ENCODE data around the gene KCNA3. TPM values are rescaled to one million over a fixed set of nuclear protein-coding genes. Genes with fewer than 3 reads are reported as not detected.

Gene KCNA3
- total RNA-seq, 2 donors from 2014 or later, result 0.62 to 0.91 TPM

DNA sequence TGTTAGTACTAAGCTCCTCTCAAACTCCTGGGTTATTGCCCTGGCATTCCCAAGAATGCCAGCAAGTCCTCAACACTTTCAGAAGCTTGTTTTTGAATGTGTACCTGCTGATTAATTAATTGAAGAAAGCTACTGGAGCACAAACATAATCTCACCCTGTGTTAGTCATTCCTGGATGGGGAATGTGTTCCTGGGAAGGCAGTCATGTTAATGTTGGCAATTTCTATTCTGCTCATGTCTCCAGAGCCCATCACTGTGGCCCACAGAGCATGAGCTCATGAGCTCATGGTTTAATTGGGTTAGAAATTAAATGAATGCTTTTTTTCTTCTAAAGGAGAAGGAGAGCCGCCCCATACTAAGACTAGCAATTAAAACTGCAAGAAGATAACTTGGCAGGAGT lies 31.9 kb upstream of the KCNA3 start:
- intact Hi-C loops (cut with DNase I), result no loop called here
- no peaks in the 10 kb centered on the region for H3K9me3 ChIP-seq
- DNase-seq (ENCODE audit: low spot score), result no peak
- TF ChIP-seq POLR2A (IDR thresholded peaks at IDR 0.05), result no peak
- no peak for TF ChIP-seq POLR2AphosphoS5 (IDR thresholded peaks at IDR 0.05)
- TF ChIP-seq, protein P1, sequence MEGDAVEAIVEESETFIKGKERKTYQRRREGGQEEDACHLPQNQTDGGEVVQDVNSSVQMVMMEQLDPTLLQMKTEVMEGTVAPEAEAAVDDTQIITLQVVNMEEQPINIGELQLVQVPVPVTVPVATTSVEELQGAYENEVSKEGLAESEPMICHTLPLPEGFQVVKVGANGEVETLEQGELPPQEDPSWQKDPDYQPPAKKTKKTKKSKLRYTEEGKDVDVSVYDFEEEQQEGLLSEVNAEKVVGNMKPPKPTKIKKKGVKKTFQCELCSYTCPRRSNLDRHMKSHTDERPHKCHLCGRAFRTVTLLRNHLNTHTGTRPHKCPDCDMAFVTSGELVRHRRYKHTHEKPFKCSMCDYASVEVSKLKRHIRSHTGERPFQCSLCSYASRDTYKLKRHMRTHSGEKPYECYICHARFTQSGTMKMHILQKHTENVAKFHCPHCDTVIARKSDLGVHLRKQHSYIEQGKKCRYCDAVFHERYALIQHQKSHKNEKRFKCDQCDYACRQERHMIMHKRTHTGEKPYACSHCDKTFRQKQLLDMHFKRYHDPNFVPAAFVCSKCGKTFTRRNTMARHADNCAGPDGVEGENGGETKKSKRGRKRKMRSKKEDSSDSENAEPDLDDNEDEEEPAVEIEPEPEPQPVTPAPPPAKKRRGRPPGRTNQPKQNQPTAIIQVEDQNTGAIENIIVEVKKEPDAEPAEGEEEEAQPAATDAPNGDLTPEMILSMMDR (IDR thresholded peaks at IDR 0.05), result no peak
- H3K4me1 ChIP-seq (replicated peaks), result no peaks in the 10 kb centered on the region
- no peak overlapping the region for H3K27ac ChIP-seq
- H3K4me3 ChIP-seq, result no peak overlapping the region
- WGBS, result 88% methylated on average over 1 of the region's 1 CpG
- no peaks in the 10 kb centered on the region for H3K36me3 ChIP-seq
- no peaks in the 10 kb centered on the region for H3K27me3 ChIP-seq (replicated peaks; ENCODE audit: insufficient read depth)

DNA sequence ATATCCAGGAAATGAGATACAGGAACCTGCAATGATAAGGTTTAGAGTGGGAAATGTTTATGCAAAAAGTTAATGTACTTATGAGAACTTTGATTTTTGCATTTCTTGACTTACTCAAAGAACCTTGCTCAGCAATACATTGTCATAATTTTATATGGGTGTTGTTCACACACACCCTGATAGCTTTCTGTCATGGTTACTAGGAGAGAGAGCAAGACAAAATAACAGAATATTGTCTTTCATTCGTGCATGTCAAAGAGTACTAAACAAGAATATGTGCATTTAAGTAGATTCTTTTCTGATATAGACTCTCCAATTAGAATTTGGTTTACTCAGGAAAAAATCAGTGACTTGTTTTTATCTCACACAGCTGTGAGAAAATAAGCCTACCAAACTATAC lies 27.5 kb upstream of the KCNA3 start:
- no peak for DNase-seq (ENCODE audit: low spot score)
- Histone ChIP-seq H3K9me3 (no peaks in the 10 kb centered on the region), H3K4me3 (no peak overlapping the region), H3K27me3 (replicated peaks; ENCODE audit: insufficient read depth) (no peaks in the 10 kb centered on the region), H3K27ac (no peak overlapping the region), H3K36me3 (no peaks in the 10 kb centered on the region), H3K4me1 (replicated peaks) (no peaks in the 10 kb centered on the region)
- intact Hi-C loops (cut with DNase I), result no loop called here
- WGBS, result 74% methylated on average over 1 of the region's 1 CpG
- TF ChIP-seq POLR2A (IDR thresholded peaks at IDR 0.05) (no peak), POLR2AphosphoS5 (IDR thresholded peaks at IDR 0.05) (no peak)
- TF ChIP-seq, protein P1 (IDR thresholded peaks at IDR 0.05), result no peak

DNA sequence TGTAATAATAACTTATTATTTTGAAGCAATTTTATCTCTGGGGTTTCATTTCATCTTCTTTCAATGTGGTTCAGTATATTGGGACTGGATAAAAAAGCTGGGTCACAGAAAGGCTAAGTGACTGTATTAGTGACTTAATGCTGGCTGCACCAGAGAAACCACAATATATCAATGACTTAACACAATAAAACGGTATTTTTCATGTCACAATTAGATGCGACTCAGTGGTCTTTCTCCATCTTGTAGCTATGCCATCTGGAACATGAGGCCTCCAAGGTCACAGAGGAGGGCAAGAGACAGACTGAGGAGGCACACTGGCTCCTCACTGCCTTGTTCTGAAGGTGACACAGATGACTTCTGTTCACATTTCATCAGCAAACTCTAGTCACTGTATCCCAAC lies 26.0 kb upstream of the KCNA3 start:
- H3K36me3 ChIP-seq, result no peaks in the 10 kb centered on the region
- whole genome bisulfite sequencing, result 82% methylated on average over 2 of the region's 2 CpGs
- no peaks in the 10 kb centered on the region for H3K4me1 ChIP-seq (replicated peaks)
- H3K27ac ChIP-seq, result no peak overlapping the region
- DNase-seq (ENCODE audit: low spot score), result no peak
- H3K9me3 ChIP-seq, result no peaks in the 10 kb centered on the region
- intact Hi-C loops (cut with DNase I), result no loop called here
- no peak overlapping the region for H3K4me3 ChIP-seq
- H3K27me3 ChIP-seq (replicated peaks; ENCODE audit: insufficient read depth), result no peaks in the 10 kb centered on the region
- TF ChIP-seq POLR2A (IDR thresholded peaks at IDR 0.05) (no peak), POLR2AphosphoS5 (IDR thresholded peaks at IDR 0.05) (no peak)
- TF ChIP-seq, protein P1 (IDR thresholded peaks at IDR 0.05), result no peak

DNA sequence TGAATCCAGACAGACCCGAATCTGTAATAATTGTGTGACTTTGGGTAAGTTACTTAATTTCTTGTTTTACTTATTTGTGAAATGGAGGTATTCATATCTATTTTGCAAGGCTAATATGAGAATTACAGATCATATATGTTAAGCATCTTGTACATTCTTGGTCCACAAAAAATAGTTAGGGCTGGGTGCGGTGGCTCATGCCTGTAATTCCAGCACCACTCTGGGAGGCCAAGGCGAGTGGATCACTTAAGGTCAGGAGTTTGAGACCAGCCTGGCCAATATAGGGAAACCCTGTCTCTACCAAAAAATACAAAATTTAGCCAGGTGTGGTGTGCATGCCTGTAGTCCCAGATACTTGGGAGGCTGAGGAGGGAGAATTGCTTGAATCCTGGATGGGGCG lies 22.9 kb upstream of the KCNA3 start:
- TF ChIP-seq POLR2A (IDR thresholded peaks at IDR 0.05) (no peak), POLR2AphosphoS5 (IDR thresholded peaks at IDR 0.05) (no peak)
- TF ChIP-seq, protein P1 (IDR thresholded peaks at IDR 0.05), result no peak
- 94% methylated on average over 4 of the region's 4 CpGs for WGBS
- Histone ChIP-seq H3K9me3 (no peaks in the 10 kb centered on the region), H3K4me3 (no peak overlapping the region), H3K27me3 (replicated peaks; ENCODE audit: insufficient read depth) (no peaks in the 10 kb centered on the region), H3K36me3 (no peaks in the 10 kb centered on the region), H3K27ac (no peak overlapping the region), H3K4me1 (replicated peaks) (no peaks in the 10 kb centered on the region)
- no peak for DNase-seq (ENCODE audit: low spot score)
- intact Hi-C loops (cut with DNase I), result no loop called here

DNA sequence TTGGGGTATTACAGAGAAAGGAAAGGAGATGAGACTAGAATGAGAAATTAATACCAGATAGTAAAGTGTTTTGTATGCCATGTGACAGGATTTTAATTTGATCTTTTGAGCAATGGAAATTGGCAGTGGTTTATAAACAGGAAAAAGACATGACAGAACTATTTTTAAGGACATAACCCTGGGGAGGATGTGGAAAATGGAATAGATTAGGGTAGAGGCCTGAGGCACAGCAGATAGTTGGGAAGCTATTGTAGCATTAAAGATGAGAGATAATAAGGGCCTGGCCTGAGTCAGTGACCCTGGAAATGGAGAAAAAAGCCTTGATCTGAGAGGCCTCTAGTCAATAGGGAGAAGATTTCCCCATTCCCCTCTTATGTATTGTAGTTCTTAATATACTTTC lies 22.1 kb upstream of the KCNA3 start:
- intact Hi-C loops (cut with DNase I), result no loop called here
- H3K36me3 ChIP-seq, result no peaks in the 10 kb centered on the region
- DNase-seq (ENCODE audit: low spot score), result no peak
- no peaks in the 10 kb centered on the region for H3K27me3 ChIP-seq (replicated peaks; ENCODE audit: insufficient read depth)
- H3K4me1 ChIP-seq (replicated peaks), result no peaks in the 10 kb centered on the region
- no peaks in the 10 kb centered on the region for H3K9me3 ChIP-seq
- no peak overlapping the region for H3K4me3 ChIP-seq
- TF ChIP-seq, protein P1 (IDR thresholded peaks at IDR 0.05), result no peak
- TF ChIP-seq POLR2AphosphoS5 (IDR thresholded peaks at IDR 0.05) (no peak), POLR2A (IDR thresholded peaks at IDR 0.05) (no peak)
- no peak overlapping the region for H3K27ac ChIP-seq
